Measurements from ENCODE around the gene USP37.

DNA sequence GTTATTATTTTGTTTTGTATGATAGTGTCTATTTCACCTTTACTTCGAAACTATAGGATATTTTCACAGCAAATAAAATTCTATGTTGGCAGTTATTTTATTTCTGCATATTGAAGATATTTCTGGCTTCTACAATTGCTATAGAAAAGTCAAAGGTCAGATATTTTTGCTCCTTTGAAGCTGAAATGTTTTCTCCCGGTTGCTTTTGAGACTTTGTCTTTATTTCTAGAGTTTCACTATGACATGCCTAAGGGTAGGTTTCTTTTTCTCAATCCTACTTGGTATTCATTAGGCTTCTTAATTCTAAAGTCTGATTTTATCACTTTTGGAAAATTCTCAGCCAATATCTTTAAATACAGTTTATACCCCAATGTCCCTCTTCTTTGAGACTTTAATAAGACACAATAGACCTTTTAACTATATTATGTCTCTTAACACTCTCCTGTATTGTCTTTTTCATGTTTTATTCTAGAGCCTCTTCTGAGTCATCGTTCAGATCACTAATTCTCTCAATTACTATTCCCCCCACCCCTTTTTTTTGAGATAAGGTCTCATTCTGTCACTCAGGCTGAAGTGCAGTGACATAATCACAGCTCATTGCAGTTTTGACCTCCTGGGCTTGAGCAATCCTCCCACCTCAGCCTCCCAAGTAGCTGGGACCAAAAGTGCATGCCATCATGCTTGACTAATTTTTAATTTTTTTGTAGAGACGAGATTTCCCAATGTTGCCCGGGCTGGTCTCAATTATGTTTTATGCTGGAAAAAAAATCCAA, 50.5 kb downstream of the USP37 start:
- TF ChIP-seq, protein P1, sequence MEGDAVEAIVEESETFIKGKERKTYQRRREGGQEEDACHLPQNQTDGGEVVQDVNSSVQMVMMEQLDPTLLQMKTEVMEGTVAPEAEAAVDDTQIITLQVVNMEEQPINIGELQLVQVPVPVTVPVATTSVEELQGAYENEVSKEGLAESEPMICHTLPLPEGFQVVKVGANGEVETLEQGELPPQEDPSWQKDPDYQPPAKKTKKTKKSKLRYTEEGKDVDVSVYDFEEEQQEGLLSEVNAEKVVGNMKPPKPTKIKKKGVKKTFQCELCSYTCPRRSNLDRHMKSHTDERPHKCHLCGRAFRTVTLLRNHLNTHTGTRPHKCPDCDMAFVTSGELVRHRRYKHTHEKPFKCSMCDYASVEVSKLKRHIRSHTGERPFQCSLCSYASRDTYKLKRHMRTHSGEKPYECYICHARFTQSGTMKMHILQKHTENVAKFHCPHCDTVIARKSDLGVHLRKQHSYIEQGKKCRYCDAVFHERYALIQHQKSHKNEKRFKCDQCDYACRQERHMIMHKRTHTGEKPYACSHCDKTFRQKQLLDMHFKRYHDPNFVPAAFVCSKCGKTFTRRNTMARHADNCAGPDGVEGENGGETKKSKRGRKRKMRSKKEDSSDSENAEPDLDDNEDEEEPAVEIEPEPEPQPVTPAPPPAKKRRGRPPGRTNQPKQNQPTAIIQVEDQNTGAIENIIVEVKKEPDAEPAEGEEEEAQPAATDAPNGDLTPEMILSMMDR (IDR thresholded peaks at IDR 0.05), result no peak
- no peak for TF ChIP-seq POLR2A (IDR thresholded peaks at IDR 0.05)

Measured in breast epithelium (tissue), 3 donors.